Fibroblast of skin of scalp (primary cell): Measurements from ENCODE around the gene CYP4F22.
A peak's percentile ranks its signal among the peaks of the same experiment; 100 is the strongest.

Source experiments
- DNase-seq: peaks from one replicate; pipeline ENCODE4 v3.0.0-alpha.2; 2013

CYP4F22 gene

GRCh38 chr19:15536350-15536749 lies 28.0 kb downstream of the CYP4F22 start:
- no peak for DNase-seq

GRCh38 chr19:15538774-15539173 lies 30.4 kb downstream of the CYP4F22 start:
- no peak for DNase-seq

DNA sequence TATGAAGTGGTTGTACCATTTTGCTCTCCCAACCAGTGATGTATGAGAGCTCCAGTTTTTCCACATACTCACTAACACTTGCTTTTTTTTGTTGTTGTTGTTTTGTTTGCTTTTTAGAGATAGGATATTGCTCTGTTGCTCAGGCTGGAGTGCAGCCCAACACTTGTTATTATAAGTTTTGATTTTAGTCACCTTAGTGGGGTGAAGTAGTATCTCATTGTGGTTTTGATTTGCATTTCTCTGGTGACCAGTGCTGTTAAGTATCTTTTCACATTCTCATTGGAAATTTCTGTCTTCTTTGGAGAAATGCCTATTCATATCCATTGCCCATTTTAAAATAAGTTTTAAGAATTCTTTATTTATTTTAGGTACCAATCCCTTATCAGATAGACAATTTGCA lies 31.3 kb downstream of the CYP4F22 start:
- no peak for DNase-seq

GRCh38 chr19:15540435-15540834 lies 32.1 kb downstream of the CYP4F22 start:
- no peak for DNase-seq

DNA sequence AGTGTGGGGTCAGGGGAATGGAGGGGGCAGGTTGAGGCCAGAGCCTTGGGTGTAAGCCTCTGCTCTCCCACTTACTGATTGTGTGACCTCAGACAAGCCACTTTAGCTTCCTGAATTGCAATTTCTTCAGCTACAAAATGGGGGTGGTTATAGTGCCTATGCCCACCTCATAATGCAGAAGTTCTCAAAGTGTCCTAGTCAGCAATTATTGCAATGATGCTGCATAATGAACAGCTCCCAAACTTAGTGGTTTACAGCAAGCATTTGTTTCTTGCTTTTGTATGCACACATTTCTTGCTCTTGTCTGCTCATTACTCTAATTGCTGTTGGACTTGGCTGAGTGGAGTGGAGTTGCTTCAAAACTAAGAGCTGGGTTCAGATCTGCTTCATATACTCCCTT lies 36.0 kb downstream of the CYP4F22 start:
- DNase-seq = no peak

GRCh38 chr19:15544970-15545369 lies 36.6 kb downstream of the CYP4F22 start:
- DNase-seq = no peak

GRCh38 chr19:15548648-15549047 lies 40.3 kb downstream of the CYP4F22 start:
- no peak for DNase-seq

DNA sequence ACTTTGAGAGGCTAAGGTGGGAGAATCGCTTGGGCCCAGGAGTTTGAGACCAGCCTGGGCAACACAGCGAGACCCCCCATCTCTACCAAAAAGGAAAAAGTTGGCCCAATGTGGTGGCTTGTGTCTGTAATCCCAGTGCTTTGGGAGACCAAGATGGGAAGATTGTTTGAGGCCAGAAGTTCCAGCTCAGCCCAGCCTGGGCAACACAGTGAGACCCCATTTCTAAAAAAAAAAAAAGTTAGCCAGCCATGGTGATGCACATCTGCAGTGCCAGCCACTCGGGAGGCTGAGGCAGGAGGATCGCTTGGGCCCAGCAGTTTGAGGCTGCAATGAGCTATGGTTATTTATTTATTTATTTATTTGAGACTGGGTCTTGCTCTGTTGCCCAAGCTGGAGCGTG lies 41.3 kb downstream of the CYP4F22 start:
- no peak for DNase-seq

DNA sequence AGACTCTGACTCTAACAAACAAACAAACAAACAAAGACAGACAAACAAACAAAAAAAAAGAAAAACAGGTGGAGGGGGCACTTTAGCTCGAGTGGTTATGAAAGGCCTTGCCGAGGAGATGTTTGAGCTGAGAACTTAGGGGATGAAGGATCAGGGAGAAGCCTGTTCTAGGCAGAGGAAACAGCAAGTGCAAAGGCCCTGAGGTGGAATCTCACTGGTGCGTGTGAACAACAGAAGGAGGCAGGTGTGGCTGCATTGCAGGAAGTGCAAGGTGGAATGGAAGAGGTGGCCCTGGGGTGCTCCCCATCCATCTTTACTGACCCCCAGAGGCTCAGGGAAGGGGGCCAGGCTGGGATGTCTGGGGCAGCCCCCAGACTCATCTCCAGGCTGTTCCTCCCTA lies 41.9 kb downstream of the CYP4F22 start:
- DNase-seq = no peak

GRCh38 chr19:15550929-15551292 lies 42.6 kb downstream of the CYP4F22 start:
- DNase-seq = no peak

GRCh38 chr19:15551293-15552004 lies 43.1 kb downstream of the CYP4F22 start:
- peak; percentile 5 for DNase-seq

- DNase-seq = no peak
Measured at GRCh38 chr19:15555021-15555420, 46.7 kb downstream of the CYP4F22 start.

- peak; percentile 91 for DNase-seq
Measured at GRCh38 chr19:15555759-15556633, 47.7 kb downstream of the CYP4F22 start.

- DNase-seq = no peak
Measured at GRCh38 chr19:15556634-15557181, 48.4 kb downstream of the CYP4F22 start.

DNA sequence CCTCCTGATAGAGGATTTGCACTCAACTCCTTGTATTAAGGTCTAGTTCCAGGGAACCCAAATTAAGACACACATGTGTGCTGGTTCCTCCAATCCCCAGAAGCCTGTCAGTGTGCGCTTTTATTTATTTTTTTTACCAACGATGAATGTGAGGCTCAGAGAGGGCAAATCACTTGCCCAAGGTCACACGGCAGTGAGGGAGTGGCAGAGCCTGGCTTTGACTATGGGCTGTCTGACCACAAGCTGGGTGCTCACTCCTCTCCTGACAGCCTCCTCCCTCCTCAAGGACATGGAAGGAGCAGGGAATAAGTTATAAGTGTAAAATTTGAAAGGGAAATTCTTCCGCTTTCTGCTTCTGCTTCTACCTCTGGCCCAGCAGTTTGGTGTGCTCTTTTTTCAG lies 48.9 kb downstream of the CYP4F22 start:
- no peak for DNase-seq

- DNase-seq = no peak
Measured at GRCh38 chr19:15562145-15562544, 53.8 kb downstream of the CYP4F22 start.

GRCh38 chr19:15562861-15563260 lies 54.5 kb downstream of the CYP4F22 start:
- DNase-seq = peak; percentile 13

GRCh38 chr19:15563325-15563794 lies 55.0 kb downstream of the CYP4F22 start:
- no peak for DNase-seq

- no peak for DNase-seq
Measured at GRCh38 chr19:15563931-15564330, 55.6 kb downstream of the CYP4F22 start.

GRCh38 chr19:15564534-15565168 lies 56.3 kb downstream of the CYP4F22 start:
- DNase-seq = no peak

- no peak for DNase-seq
Measured at GRCh38 chr19:15570420-15570819, 62.1 kb downstream of the CYP4F22 start.

- DNase-seq = no peak
Measured at GRCh38 chr19:15575406-15575805, 67.1 kb downstream of the CYP4F22 start.

DNA sequence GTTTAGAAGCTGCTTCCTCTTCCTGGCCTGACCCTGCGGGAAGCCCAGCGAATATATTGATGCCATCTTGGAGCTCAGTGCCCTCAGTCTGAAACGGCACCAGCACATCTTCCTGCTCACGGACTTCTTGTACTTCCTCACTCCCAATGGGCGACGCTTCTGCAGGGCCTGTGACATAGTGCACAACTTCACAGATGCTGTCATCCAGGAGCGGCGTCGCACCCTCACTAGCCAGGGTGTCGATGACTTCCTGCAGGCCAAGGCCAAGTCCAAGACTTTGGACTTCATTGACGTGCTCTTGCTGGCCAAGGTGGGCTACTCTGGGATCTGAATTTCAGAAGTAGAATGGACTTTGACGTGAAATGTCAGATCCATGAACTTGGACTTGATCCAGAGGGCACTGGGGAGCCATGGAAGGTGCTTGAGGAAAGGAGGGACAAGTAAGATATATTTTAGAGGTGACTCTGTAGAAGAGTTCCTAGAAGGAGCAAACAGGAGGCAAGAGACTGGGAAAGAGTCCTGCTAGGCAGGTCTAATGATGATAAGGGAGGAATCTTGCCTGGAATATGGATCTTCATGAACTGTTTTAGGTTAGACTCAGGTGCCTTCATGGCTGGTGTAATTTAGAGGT lies 68.3 kb downstream of the CYP4F22 start:
- no peak for DNase-seq
